ENCODE results near the gene OR56B1. TPM values are rescaled to one million over a fixed set of nuclear protein-coding genes. Genes with fewer than 3 reads are reported as not detected.
"Not testable (repeated sequence)": the region's sequence is repeated elsewhere in the genome, so short reads cannot be mapped to it uniquely, and the experiment has no call there.

Gene OR56B1
- total RNA-seq, 4 donors from 2014 or later, result not detected

DNA sequence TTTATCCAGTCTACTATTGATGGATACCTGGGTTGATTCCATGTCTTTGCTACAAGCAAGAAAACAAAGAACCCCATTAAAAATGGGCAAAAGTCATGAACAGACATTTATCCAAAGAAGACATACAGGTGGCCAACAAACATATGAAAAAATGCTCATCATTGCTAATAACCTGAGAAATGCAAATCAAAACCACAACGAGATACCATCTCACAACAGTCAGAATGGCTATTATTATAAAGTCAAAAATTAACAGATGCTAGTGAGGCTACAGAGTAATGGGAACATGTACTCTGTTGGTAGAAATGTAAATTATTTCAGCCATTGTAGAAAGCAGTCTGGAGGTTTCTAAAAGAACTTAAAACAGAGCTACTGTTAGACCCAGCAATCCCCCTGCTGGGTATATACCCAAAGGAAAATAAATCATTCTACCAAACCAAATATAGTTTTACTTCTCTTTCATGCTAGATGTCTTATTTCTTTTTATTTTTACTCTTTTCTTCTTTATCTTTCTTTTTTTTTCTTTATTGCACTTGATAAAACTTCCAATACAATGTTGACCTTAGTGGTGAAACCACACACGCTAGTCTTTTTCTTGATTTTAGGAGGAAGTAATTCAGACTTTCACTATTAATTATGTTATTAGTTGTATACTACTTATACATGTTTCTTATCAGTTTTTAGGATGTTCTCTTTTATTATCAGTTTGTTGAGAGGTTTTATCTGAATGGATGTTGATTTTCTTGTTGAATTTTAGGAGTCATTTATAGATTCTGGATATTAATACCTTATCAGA, 32.3 kb upstream of the OR56B1 start:
- H3K27me3 ChIP-seq, result no peaks in the 10 kb centered on the region
- no peaks in the 10 kb centered on the region for H3K9me3 ChIP-seq
- intact Hi-C loops (cut with DNase I; ENCODE audit: low total_unique reads) (no loop called here), in situ Hi-C loops (cut with MboI; ENCODE audit: low sequenced_read_pairs in 4 of 4) (no loop called here)
- H3K36me3 ChIP-seq, result peaks cover 0 to 12% of the 10 kb centered on the region in 2 donors
- no peak overlapping the region for H3K27ac ChIP-seq
- no peak for ATAC-seq
- DNase-seq, result no peak
- TF ChIP-seq, protein P1, sequence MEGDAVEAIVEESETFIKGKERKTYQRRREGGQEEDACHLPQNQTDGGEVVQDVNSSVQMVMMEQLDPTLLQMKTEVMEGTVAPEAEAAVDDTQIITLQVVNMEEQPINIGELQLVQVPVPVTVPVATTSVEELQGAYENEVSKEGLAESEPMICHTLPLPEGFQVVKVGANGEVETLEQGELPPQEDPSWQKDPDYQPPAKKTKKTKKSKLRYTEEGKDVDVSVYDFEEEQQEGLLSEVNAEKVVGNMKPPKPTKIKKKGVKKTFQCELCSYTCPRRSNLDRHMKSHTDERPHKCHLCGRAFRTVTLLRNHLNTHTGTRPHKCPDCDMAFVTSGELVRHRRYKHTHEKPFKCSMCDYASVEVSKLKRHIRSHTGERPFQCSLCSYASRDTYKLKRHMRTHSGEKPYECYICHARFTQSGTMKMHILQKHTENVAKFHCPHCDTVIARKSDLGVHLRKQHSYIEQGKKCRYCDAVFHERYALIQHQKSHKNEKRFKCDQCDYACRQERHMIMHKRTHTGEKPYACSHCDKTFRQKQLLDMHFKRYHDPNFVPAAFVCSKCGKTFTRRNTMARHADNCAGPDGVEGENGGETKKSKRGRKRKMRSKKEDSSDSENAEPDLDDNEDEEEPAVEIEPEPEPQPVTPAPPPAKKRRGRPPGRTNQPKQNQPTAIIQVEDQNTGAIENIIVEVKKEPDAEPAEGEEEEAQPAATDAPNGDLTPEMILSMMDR (IDR thresholded peaks at IDR 0.05 in 4 of 5, conservative IDR thresholded peaks at IDR 0.05 in 1 of 5), result no peak
- TF ChIP-seq POLR2A (IDR thresholded peaks at IDR 0.05), result no peak
- no peak overlapping the region for H3K4me3 ChIP-seq
- H3K4me1 ChIP-seq, result no peaks in the 10 kb centered on the region

DNA sequence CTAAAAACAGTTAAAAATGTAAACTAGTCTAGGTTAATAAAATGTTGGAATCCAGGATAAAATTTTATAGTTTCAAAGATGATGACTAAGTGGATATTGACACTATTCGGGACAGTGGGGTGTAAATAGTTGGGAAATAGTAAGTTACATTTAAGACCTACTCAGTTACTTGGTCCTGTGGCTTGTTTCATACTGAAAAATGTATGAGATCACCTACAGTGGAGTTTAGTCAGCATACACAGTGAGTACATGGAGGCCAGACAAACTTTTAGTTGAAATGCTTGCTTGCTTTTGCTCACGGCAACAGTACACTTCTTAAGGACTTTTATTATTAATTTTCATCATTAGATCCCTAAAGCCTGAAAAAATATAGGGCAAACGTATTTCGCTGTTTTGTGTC, 30.6 kb upstream of the OR56B1 start:
- Histone ChIP-seq H3K27ac (no peak overlapping the region), H3K9me3 (no peaks in the 10 kb centered on the region), H3K27me3 (no peaks in the 10 kb centered on the region), H3K4me3 (no peak overlapping the region), H3K36me3 (peaks cover 0 to 12% of the 10 kb centered on the region in 2 donors), H3K4me1 (no peaks in the 10 kb centered on the region)
- no peak for TF ChIP-seq POLR2A (IDR thresholded peaks at IDR 0.05)
- TF ChIP-seq, protein P1 (IDR thresholded peaks at IDR 0.05 in 4 of 5, conservative IDR thresholded peaks at IDR 0.05 in 1 of 5), result no peak
- DNase-seq (no peak), ATAC-seq (no peak)
- in situ Hi-C loops (cut with MboI; ENCODE audit: low sequenced_read_pairs in 4 of 4) (no loop called here), intact Hi-C loops (cut with DNase I; ENCODE audit: low total_unique reads) (no loop called here)

DNA sequence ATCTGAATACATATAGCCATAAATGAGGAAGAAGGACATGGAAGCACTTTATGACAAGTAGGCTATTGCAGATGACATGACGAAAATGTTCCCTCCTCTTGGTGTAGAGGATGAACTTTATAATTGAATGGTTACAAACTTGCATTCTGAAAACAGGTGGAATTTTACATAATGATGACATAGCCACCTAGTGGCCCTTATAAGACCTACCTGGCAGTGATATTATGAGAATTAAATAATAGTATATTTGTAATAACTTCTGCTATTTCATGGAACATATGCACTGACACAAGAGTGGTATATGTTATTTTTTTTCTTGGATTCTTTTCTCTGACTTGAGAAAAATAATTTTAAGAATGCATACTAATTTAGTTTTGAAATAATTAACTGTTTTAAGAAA, 23.7 kb upstream of the OR56B1 start:
- Histone ChIP-seq H3K4me1 (no peaks in the 10 kb centered on the region), H3K9me3 (no peaks in the 10 kb centered on the region), H3K4me3 (no peak overlapping the region), H3K36me3 (peaks cover 0 to 12% of the 10 kb centered on the region in 2 donors), H3K27ac (no peak overlapping the region), H3K27me3 (no peaks in the 10 kb centered on the region)
- intact Hi-C loops (cut with DNase I; ENCODE audit: low total_unique reads), result no loop called here
- DNase-seq, result no peak
- TF ChIP-seq, protein P1 (IDR thresholded peaks at IDR 0.05 in 4 of 5, conservative IDR thresholded peaks at IDR 0.05 in 1 of 5), result peak in 1 of 5 experiments; percentile 31
- TF ChIP-seq POLR2A (IDR thresholded peaks at IDR 0.05), result no peak
- in situ Hi-C loops (cut with MboI; ENCODE audit: low sequenced_read_pairs in 4 of 4), result no loop called here
- no peak for ATAC-seq

DNA sequence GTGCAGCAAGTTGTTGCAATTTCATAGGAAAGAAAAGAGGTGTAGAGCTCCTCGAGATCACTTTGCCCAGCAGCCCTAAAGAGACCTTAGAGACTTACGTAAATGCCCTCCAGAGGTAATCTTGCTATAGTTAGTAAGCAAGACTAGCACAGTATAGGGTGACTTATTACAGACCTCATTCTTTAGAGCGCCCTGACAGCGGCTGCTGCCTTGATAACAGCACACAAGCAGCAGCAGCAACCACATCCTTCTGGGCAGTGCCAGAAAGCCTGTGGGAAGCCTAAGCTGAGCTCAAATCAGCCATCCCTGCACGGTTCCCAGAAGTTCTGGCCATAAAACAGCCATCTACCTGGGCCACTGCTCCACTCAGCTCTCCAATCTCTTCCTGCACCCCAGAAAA, 22.6 kb upstream of the OR56B1 start:
- no peak overlapping the region for H3K4me3 ChIP-seq
- DNase-seq, result no peak
- in situ Hi-C loops (cut with MboI; ENCODE audit: low sequenced_read_pairs in 4 of 4) (no loop called here), intact Hi-C loops (cut with DNase I; ENCODE audit: low total_unique reads) (no loop called here)
- H3K36me3 ChIP-seq, result peaks cover 0 to 2% of the 10 kb centered on the region in 2 donors
- no peaks in the 10 kb centered on the region for H3K27me3 ChIP-seq
- no peak for ATAC-seq
- H3K27ac ChIP-seq, result no peak overlapping the region
- TF ChIP-seq, protein P1 (IDR thresholded peaks at IDR 0.05 in 4 of 5, conservative IDR thresholded peaks at IDR 0.05 in 1 of 5), result no peak
- no peak for TF ChIP-seq POLR2A (IDR thresholded peaks at IDR 0.05)
- no peaks in the 10 kb centered on the region for H3K9me3 ChIP-seq
- H3K4me1 ChIP-seq, result no peaks in the 10 kb centered on the region

DNA sequence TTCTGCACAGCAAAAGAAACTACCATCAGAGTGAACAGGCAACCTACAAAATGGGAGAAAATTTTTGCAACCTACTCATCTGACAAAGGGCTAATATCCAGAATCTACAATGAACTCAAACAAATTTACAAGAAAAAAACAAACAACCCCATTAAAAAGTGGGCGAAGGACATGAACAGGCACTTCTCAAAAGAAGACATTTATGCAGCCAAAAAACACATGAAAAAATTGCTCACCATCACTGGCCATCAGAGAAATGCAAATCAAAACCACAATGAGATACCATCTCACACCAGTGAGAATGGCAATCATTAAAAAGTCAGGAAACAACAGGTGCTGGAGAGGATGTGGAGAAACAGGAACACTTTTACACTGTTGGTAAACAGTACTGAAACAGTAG, 19.7 kb upstream of the OR56B1 start:
- H3K27me3 ChIP-seq; H3K27ac ChIP-seq; in situ Hi-C loops (cut with MboI; ENCODE audit: low sequenced_read_pairs in 4 of 4); DNase-seq; H3K36me3 ChIP-seq; intact Hi-C loops (cut with DNase I; ENCODE audit: low total_unique reads); H3K4me3 ChIP-seq; H3K4me1 ChIP-seq; ATAC-seq; H3K9me3 ChIP-seq: not testable (repeated sequence)
